ENCODE results near the gene ATF6. TPM values are rescaled to one million over a fixed set of nuclear protein-coding genes. Genes with fewer than 3 reads are reported as not detected.

Gene ATF6
- total and polyA plus RNA-seq, 2 donors (not counting 1 experiment from before 2014, with no cell fraction given): 5.7 to 26.6 TPM

DNA sequence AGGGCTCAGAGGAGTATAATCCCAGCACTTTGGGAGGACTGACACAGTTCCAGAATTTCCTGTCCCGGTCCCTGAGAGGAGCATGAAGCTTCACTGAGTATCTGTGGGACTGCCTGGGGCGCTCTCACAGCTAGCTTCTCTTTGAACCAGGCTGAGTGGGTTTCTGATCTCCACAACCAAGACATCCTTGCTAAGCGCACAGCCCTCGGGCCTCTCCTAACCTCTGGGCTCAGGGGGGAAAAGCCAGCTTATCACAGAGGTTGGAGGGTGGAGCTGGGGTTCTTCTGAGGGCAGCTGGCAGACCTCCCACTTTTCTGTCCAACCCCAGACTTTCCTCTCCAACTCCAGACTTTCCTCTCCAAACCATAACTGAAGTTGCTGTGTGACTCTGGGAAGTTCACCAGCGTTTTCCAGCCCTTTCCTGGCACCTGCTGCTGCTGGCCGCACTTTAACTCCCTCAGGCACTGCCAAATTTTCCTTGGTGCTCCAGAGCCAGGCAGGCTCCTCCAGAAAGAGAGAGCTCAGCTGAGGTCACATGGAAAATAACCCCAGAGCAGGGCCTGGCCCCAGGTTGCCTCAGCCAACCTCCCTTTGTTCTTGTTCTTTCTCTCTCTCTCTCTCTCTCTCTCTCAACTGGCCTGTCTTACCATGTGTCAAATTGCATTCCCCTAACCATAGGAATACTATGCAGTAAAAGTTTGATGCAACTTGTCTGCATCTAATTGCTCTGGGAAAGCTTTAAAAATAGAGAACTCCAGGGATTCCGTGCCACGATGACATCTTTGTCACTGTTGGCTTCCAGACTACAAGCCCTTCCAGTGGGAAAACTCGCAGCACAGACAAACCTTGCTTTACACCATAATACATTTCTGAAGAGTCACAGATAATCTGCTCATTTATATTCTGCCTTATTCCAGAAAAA, 208.1 kb downstream of the ATF6 start:
- no peak overlapping the region for H3K27ac ChIP-seq (ENCODE audit: low read length in 2 of 2)
- H3K4me3 ChIP-seq (ENCODE audit: control extremely low read depth in 1 of 5, extremely low read depth in 1 of 5, insufficient read depth in 1 of 5, low read depth in 2 of 5, low read length in 4 of 5): no peak overlapping the region
- H3K4me1 ChIP-seq (ENCODE audit: control insufficient read depth in 2 of 2, insufficient read depth in 2 of 2, low read length in 2 of 2): no peaks in the 10 kb centered on the region
- no peaks in the 10 kb centered on the region for H3K27me3 Mint-ChIP-seq
- ATAC-seq (ENCODE audit: low read depth) (no peak), DNase-seq (no peak)
- H3K9ac ChIP-seq (ENCODE audit: low read length): no peak overlapping the region
- ChIA-PET POLR2A (no interaction called here), CTCF (no interaction called here)
- H3K4me3 Mint-ChIP-seq: no peak overlapping the region
- no peak overlapping the region for H3K4me2 ChIP-seq (replicated peaks; ENCODE audit: low read depth, low read length, poor library complexity, severe bottlenecking)
- TF ChIP-seq, protein P1, sequence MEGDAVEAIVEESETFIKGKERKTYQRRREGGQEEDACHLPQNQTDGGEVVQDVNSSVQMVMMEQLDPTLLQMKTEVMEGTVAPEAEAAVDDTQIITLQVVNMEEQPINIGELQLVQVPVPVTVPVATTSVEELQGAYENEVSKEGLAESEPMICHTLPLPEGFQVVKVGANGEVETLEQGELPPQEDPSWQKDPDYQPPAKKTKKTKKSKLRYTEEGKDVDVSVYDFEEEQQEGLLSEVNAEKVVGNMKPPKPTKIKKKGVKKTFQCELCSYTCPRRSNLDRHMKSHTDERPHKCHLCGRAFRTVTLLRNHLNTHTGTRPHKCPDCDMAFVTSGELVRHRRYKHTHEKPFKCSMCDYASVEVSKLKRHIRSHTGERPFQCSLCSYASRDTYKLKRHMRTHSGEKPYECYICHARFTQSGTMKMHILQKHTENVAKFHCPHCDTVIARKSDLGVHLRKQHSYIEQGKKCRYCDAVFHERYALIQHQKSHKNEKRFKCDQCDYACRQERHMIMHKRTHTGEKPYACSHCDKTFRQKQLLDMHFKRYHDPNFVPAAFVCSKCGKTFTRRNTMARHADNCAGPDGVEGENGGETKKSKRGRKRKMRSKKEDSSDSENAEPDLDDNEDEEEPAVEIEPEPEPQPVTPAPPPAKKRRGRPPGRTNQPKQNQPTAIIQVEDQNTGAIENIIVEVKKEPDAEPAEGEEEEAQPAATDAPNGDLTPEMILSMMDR (IDR thresholded peaks at IDR 0.05): no peak
- no peak for TF ChIP-seq EZH2 (IDR thresholded peaks at IDR 0.05; ENCODE audit: borderline replicate concordance, insufficient read depth, low read depth, low read length, poor library complexity, severe bottlenecking)
- H3K79me2 ChIP-seq (ENCODE audit: control insufficient read depth, insufficient read depth, low read length): no peaks in the 10 kb centered on the region
- no peak overlapping the region for H3K27ac Mint-ChIP-seq
- no peaks in the 10 kb centered on the region for H3K36me3 ChIP-seq (replicated peaks in 1 of 2; ENCODE audit: control extremely low read depth in 1 of 2, control insufficient read depth in 1 of 2, extremely low read depth in 1 of 2, insufficient read depth in 2 of 2, low read length in 1 of 2)
- H2AFZ ChIP-seq (ENCODE audit: insufficient read depth, low read depth, low read length, poor library complexity, severe bottlenecking): no peak overlapping the region
- H4K20me1 ChIP-seq (ENCODE audit: control insufficient read depth, insufficient read depth, low read length, poor library complexity, severe bottlenecking): no peaks in the 10 kb centered on the region
- WGBS (ENCODE audit: insufficient coverage): 87% methylated on average over 7 of the region's 9 CpGs
- no peaks in the 10 kb centered on the region for H3K9me3 ChIP-seq (ENCODE audit: control extremely low read depth in 1 of 3, control insufficient read depth in 2 of 3, insufficient read depth in 1 of 3, low read length in 2 of 3)
- intact Hi-C loops (cut with micrococcal nuclease): no loop called here
- H3K4me1 Mint-ChIP-seq: no peaks in the 10 kb centered on the region
- H3K9me3 Mint-ChIP-seq (ENCODE audit: insufficient read depth): no peaks in the 10 kb centered on the region
- no peaks in the 10 kb centered on the region for H3K27me3 ChIP-seq (replicated peaks in 1 of 4; ENCODE audit: control extremely low read depth in 1 of 4, control insufficient read depth in 3 of 4, insufficient read depth in 4 of 4, low read length in 3 of 4)
